H1 (cell line): ENCODE measurements around the gene KCNMA1. TPM values are rescaled to one million over a fixed set of nuclear protein-coding genes. Genes with fewer than 3 reads are reported as not detected.

Experiments used
- KDM5A ChIP-seq: fragments of 200-600 bp; IDR thresholded peaks from 2 replicates; pipeline ENCODE4 v1.7.1; 2012; ENCODE audit warnings: mild to moderate bottlenecking, low read length, inconsistent platforms, mixed read lengths
- NANOG ChIP-seq: IDR thresholded peaks from 2 replicates; pipeline ENCODE4 v1.6.1; 2011; ENCODE audit warnings: low read length, low read depth, mild to moderate bottlenecking, inconsistent platforms; ENCODE audit not compliant: insufficient read depth, poor library complexity, severe bottlenecking
- POLR2AphosphoS5 ChIP-seq: IDR thresholded peaks from 2 replicates; pipeline ENCODE4 v1.6.1; 2011; ENCODE audit warnings: low read depth, low read length
- polyA plus RNA-seq, 7 experiments: library from polyadenylated mRNA; depleted of rRNA in 3 of 7; stranded (reverse) in 5 of 7; unstranded in 2 of 7; fragments of >200 nt in 5 of 7; fragments of 200-250 nt in 2 of 7; gene quantifications; 1 replicate in 5 of 7; 2 replicates in 1 of 7; 4 replicates in 1 of 7; pipeline versions ENCODE4 v1.2.1 to v1.2.3, GENCODE V29; 2011 to 2013; ENCODE audit warnings: missing spikeins in 2 of 7, mixed read lengths in 2 of 7
- total RNA-seq: library from RNA; stranded (reverse); fragmentation: NEBNext Ultra II Directional; extraction: Animal tissue kit (Norgen Biotek cat#: 25700); gene quantifications from 2 replicates; pipeline ENCODE4 v1.2.1, GENCODE V29; 2021
- TF ChIP-seq, protein P1 (sequence below): fragments of 300-600 bp; sonication (generic); IDR thresholded peaks from 2 replicates; pipeline ENCODE4 v1.7.1; 2012; ENCODE audit warnings: low read length, moderate library complexity, mild to moderate bottlenecking, inconsistent platforms; ENCODE audit not compliant: insufficient replicate concordance

The KCNMA1 gene
- total and polyA plus RNA-seq, 2 of the 8 experiments (the other 6 are each of a cell fraction or from before 2014, with no cell fraction given) = 10.2 to 11.1 TPM

DNA sequence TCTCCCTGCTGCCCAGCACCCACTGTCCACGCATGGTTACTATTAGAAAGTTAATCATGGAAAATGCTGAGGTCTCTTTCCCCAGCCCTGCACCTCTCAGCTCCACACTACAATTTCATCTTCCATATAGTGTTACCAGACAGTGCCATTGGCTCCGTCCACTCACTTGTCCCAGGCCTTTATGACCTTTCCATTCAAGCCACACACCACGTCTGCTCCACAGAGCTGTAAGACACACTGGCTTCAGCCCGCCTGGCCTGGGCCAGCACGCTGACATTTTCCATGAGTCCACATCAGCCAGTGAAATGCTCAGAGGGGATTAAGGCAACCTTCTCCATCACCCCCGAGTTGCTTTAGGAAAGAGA is 118.7 kb downstream of the KCNMA1 start (continued):
- TF ChIP-seq, protein P1, sequence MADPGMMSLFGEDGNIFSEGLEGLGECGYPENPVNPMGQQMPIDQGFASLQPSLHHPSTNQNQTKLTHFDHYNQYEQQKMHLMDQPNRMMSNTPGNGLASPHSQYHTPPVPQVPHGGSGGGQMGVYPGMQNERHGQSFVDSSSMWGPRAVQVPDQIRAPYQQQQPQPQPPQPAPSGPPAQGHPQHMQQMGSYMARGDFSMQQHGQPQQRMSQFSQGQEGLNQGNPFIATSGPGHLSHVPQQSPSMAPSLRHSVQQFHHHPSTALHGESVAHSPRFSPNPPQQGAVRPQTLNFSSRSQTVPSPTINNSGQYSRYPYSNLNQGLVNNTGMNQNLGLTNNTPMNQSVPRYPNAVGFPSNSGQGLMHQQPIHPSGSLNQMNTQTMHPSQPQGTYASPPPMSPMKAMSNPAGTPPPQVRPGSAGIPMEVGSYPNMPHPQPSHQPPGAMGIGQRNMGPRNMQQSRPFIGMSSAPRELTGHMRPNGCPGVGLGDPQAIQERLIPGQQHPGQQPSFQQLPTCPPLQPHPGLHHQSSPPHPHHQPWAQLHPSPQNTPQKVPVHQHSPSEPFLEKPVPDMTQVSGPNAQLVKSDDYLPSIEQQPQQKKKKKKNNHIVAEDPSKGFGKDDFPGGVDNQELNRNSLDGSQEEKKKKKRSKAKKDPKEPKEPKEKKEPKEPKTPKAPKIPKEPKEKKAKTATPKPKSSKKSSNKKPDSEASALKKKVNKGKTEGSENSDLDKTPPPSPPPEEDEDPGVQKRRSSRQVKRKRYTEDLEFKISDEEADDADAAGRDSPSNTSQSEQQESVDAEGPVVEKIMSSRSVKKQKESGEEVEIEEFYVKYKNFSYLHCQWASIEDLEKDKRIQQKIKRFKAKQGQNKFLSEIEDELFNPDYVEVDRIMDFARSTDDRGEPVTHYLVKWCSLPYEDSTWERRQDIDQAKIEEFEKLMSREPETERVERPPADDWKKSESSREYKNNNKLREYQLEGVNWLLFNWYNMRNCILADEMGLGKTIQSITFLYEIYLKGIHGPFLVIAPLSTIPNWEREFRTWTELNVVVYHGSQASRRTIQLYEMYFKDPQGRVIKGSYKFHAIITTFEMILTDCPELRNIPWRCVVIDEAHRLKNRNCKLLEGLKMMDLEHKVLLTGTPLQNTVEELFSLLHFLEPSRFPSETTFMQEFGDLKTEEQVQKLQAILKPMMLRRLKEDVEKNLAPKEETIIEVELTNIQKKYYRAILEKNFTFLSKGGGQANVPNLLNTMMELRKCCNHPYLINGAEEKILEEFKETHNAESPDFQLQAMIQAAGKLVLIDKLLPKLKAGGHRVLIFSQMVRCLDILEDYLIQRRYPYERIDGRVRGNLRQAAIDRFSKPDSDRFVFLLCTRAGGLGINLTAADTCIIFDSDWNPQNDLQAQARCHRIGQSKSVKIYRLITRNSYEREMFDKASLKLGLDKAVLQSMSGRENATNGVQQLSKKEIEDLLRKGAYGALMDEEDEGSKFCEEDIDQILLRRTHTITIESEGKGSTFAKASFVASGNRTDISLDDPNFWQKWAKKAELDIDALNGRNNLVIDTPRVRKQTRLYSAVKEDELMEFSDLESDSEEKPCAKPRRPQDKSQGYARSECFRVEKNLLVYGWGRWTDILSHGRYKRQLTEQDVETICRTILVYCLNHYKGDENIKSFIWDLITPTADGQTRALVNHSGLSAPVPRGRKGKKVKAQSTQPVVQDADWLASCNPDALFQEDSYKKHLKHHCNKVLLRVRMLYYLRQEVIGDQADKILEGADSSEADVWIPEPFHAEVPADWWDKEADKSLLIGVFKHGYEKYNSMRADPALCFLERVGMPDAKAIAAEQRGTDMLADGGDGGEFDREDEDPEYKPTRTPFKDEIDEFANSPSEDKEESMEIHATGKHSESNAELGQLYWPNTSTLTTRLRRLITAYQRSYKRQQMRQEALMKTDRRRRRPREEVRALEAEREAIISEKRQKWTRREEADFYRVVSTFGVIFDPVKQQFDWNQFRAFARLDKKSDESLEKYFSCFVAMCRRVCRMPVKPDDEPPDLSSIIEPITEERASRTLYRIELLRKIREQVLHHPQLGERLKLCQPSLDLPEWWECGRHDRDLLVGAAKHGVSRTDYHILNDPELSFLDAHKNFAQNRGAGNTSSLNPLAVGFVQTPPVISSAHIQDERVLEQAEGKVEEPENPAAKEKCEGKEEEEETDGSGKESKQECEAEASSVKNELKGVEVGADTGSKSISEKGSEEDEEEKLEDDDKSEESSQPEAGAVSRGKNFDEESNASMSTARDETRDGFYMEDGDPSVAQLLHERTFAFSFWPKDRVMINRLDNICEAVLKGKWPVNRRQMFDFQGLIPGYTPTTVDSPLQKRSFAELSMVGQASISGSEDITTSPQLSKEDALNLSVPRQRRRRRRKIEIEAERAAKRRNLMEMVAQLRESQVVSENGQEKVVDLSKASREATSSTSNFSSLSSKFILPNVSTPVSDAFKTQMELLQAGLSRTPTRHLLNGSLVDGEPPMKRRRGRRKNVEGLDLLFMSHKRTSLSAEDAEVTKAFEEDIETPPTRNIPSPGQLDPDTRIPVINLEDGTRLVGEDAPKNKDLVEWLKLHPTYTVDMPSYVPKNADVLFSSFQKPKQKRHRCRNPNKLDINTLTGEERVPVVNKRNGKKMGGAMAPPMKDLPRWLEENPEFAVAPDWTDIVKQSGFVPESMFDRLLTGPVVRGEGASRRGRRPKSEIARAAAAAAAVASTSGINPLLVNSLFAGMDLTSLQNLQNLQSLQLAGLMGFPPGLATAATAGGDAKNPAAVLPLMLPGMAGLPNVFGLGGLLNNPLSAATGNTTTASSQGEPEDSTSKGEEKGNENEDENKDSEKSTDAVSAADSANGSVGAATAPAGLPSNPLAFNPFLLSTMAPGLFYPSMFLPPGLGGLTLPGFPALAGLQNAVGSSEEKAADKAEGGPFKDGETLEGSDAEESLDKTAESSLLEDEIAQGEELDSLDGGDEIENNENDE = no peak
- TF ChIP-seq NANOG (no peak), KDM5A (no peak), POLR2AphosphoS5 (no peak)
